Stimulated activated CD4-positive, alpha-beta T cell treated with anti-CD3 and anti-CD28 coated beads, Interleukin-4, amount 100 ng/mL, for 4 hours (primary cell): ENCODE data around the gene GCHFR.

Experiments
- DNase-seq, 2 experiments: peaks; one replicate each; pipeline ENCODE4 v3.0.0-alpha.2; 2020

GCHFR gene

DNA sequence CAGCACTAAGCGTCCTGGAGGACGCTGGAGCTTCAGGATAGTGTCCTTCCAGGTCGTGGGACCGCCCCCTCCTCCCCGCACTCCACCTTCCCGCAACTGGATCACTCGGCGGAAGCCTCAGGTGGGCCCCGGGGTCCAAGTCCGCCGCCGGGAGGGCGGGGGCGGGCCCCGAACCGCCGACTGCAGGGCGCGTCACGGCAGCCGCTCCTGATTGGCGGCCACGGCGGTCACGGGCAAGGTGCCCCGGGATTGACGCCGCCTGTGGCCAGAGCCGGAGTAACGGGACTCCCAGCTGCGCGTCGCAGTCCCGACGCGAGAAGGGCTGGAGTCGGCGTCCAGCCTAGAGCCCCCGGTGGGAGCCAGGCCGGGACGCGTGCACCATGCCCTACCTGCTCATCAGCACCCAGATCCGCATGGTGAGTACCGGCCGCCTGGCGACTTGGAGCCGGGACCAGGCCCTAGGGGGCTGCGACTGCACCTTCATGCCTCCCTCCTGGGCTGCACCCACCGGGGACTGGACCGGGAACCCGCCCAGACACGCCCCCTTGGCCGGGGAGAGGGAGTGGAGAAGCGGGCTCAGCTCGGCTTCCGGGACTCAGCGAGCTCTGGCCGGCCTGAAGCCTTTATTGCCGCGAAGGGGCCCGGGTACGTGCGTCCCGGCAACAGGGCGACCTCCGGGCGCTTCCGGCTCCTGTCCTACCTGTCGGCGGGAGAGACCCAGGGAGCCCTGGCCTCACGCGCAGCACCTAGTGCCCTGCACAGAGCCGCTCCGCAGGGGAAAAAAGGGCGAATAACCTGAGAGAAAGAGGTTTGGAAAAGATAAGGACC lies at the start of gene GCHFR:
Gene GCHFR, plus strand, starts transcription at position 268 of the 828 bp plus-strand sequence. Its CDS starts 113 bp downstream, at position 381.
- peak; percentile 53 to 64 for DNase-seq

DNA sequence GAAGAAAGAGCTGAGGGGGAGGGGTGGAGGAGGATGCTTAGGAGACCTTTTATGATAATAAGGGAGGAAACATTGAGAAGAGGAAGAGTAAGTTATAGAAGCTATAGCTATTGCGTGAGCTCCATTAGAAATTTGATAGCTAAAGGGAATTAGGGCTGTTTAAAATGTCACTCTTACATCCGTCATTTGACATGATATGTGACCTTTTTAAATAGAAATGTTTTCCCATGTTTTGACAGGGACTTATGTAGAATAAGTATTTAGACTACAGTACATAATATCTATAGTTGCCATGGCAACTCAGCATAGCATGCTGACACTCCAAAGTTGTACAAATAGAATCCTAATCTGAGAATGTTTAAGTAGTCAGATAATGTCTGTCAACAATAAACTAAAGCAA lies 49.7 kb upstream of the GCHFR start:
- no peak for DNase-seq

DNA sequence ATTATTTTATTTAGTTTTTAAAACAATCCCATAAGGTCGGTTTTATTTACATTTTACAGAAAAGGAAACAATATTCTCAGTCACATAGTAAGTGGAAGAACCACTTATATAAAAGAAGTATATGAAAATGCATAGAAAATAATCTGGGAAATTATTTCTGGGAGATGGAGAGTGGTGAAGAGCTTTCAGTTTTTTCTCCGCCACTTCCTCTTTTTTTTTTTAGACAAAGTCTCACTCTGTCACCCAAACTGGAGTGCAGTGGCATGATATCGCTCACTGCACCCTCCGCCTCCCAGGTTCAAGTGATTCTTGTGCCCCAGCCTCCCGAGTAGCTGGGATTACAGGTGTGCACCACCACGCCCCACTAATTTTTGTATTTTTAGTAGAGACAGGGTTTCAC lies 47.7 kb upstream of the GCHFR start:
- no peak for DNase-seq

DNA sequence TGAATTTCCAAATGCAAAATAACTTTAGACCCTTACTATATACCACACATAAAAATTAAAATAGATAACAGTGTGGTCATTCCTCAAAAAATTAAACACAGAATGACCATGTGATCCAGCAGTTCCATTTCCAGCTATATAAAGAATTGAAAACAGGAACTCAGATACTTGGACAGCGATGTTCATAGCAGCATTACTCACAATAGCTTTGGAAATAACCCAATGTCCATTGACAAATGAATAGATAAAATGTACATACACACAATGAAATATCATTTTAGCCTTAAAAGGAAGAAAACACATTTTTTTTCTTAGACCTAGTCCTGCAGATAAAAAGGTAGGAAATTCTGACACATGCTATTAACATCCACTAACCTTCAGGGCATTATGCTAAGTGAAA lies 42.2 kb upstream of the GCHFR start:
- no peak for DNase-seq

DNA sequence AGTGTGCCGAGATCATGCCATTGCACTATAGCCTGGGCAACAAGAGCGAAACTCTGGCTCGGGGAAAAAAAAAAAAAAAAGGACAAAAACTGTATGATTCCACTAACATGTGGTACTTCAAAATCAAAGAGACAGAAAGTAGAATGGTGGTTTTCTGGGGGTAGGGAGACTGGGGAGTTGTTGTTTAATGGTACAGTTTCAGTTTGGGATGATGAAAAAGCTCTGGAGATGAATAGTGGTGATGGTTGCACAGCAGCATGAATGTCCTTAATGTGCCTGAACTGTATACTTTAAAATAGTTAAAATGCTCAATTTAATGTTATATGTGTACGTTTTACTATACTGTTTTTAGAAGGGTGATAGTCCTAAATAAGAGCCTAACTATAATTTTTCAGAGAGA lies 41.5 kb upstream of the GCHFR start:
- DNase-seq, result no peak

GRCh38 chr15:40722934-40723333 lies 40.9 kb upstream of the GCHFR start:
- DNase-seq, result no peak

DNA sequence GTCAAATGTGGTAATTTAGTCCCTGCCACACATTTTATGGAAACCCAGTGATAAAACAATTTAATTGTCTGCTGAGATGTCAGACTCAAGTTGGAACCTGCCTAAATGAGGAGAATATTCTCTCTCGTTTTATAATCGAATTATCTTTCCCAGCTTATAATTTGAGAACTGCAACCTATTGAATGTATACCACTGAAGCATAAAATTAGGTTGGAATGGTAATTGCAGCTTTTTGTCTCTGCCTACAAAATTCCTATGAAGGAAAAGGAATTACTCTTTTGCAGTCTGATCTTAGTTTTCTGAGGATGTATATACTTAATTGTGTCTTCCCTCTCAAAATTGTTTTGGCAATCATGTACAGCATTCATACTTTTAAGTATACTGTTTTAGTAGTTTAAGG lies 39.9 kb upstream of the GCHFR start:
- no peak for DNase-seq

DNA sequence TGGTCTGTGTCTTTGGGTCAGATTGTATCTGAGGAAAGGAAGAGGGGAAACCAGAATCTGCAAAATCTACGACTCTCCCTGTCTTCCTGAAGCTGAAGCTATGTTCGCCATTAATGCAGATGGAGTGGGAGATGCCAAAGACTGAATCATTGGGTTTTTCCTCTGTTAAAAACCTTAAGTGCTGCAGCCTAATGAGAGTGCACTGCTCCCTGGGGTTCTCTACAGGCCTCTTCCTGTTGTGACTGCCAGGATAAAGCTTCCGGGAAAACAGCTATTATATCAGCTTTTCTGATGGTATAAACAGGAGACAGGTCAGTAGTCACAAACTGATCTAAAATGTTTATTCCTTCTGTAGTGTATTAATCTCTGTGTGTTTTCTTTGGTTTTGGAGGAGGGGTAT lies 32.8 kb upstream of the GCHFR start:
- DNase-seq, result no peak

GRCh38 chr15:40736575-40736974 lies 27.3 kb upstream of the GCHFR start:
- no peak for DNase-seq

DNA sequence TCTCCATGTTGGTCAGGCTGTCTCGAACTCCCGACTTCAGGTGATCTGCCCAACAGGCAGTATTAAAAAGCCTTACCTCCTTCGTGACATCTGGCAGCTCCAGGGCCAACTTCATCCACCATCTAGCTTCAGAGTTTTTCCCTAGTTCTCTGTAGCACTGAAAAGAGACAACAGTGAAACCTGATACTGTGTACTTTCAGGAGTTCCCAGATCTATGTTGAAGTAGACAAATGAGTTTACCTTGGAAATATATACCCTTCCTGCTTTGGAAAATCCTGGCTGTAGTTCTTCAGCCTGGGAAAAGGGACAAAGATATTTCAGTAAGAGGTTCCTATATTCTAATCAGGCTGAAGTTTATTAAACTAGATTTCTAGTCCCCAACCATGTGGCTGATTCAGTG lies 26.8 kb upstream of the GCHFR start:
- DNase-seq, result no peak

- no peak for DNase-seq
These were observed 24.8 kb upstream of the GCHFR start for GRCh38 chr15:40739047-40739446.

DNA sequence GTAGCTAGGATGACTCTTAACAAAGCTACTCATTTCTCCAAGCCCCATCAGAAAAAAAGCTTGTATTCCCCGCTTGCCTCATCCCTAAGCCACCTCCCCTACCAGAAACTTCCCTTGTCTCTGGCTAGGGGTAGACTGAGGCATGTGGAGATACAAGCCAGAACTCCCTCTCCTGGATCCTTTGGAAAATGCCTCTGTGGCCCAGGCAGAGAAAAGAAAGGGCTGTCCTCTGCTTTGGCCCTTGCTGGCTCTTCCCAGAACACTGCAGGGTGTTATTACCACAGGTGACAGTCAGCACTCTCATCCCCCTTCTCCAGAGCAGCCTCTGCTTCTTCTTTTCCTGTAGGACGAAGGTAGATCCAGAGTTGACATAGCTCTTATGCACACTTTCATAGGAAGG lies 24.0 kb upstream of the GCHFR start:
- DNase-seq, result no peak

GRCh38 chr15:40743485-40743901 lies 20.4 kb upstream of the GCHFR start:
- DNase-seq, result no peak

GRCh38 chr15:40743921-40744814 lies 19.7 kb upstream of the GCHFR start:
- peak; percentile 28 to 58 for DNase-seq

- DNase-seq, result no peak
These were observed 19.1 kb upstream of the GCHFR start for GRCh38 chr15:40744815-40745152.

DNA sequence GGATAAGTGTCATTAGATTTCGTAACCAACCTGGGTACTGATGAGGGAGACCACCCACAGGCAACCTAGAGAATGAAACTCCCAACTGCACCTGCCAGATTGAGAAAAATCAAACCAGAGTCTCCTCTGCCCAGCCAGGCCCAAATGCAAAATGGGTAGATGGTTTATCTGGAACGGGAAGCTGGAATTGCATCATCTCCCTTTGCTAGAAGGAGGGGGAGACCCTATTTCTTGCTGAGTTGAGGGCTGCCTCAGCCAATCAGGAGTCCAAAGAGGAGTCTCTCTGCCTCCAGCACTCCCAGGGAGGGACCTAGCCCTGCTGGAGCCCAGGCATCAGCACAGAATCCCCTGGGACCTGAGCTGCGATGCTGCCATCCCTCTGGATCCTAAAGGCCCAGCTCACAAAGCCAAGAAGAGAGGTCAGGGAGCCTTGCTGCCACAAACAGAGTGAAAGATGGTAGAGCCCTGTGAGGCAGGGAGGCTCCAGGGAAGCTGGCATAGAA lies 16.9 kb upstream of the GCHFR start:
- DNase-seq, result no peak

DNA sequence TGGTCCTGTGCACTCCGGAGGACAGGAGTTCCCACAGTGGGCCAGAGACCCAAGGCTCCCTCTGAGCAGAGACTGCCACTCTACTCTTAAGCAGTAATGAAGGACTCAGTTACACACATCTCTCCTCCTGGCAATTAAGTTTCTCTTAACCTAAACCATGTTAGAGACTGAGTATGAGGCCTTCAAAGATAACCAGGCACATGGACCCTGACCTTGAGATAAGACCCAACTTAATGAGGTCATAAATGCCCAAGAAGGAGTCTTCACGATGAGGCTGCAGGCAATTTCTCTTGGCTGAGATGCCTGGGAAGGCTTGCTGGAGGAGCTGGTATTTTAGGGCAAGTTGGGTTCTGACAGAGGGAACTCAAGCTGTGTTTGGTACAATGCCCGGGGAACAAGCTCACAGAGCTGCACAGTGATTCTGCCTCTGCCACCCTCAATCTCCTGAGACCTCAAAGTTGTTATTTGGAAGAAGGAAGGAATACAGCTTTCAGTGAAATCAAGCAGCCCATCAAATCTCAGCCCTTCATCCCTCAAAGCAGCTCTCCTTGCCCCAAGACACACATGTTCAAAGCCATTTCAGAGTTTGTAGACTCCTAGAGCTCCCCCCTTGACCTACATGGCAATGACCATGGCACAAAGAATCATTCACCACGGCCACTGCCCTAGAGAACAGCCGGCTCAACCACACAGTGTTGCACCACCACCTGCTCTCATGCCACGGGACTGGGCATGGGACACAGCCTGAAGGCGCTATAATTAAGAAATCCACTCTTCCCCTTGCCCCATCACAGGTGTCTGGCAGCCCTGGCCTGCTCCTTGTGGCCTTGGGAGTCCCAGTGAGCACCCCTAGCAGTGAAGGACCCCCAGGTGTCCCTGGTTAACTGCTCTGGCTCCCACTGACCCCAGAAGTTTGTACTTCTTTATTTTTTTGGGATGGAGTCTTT lies 15.9 kb upstream of the GCHFR start:
- no peak for DNase-seq

DNA sequence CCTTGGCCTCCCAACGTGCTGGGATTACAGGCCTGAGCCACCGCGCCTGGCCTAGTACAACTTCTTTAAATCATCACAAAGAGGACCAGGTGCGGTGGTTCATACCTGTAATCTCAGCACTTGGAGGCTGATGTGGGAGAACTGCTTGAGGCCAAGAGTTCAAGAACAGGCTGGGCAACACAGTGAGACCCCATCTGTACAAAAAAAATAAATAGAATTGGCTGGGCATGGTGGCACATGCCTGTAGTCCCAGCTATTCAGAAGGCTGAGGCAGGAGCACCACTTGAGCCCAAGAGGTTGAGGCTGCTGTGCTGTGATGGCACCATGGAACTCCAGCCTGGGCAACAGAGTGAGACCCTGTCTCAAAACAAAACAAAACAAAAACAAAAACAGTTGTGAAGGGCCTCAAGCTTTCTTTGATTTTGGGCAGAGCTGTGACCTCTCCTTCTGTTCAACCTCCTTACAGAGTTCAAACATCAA lies 14.7 kb upstream of the GCHFR start:
- DNase-seq, result no peak

GRCh38 chr15:40750885-40751284 lies 13.0 kb upstream of the GCHFR start:
- DNase-seq, result no peak

GRCh38 chr15:40751745-40752144 lies 12.1 kb upstream of the GCHFR start:
- DNase-seq, result no peak

GRCh38 chr15:40754574-40754882 lies 9.3 kb upstream of the GCHFR start:
- DNase-seq, result no peak

GRCh38 chr15:40754883-40755811 lies 8.7 kb upstream of the GCHFR start, which contains the start of gene RMDN3:
RMDN3 (minus strand) TSS chr15:40755254; CDS start chr15:40754783, 471 bp downstream.
- peak; percentile 90 to 95 for DNase-seq
